Activated T-helper 17 cell treated with anti-CD3 and anti-CD28 coated beads, Interleukin-2, amount 50 U/mL, for 72 hours (primary cell): ENCODE data around the gene MYCBPAP. TPM values are rescaled to one million over a fixed set of nuclear protein-coding genes. Genes with fewer than 3 reads are reported as not detected.

Source experiments
- ATAC-seq: fragments of 150-1000 bp; cut with Tn5 transposase; replicated peaks from 2 replicates; pipeline ENCODE4 v1.10.0; 2021; ENCODE audit warnings: mild to moderate bottlenecking, moderate library complexity
- H3K27ac Mint-ChIP-seq: one replicate; pipeline ENCODE4 v1.8.0; 2022; ENCODE audit warnings: mixed read lengths
- H3K27me3 Mint-ChIP-seq: one replicate; pipeline ENCODE4 v1.8.0; 2022; ENCODE audit warnings: mixed read lengths
- H3K36me3 Mint-ChIP-seq: one replicate; pipeline ENCODE4 v1.8.0; 2022; ENCODE audit warnings: low read depth, mild to moderate bottlenecking, mixed read lengths
- H3K4me1 Mint-ChIP-seq: one replicate; pipeline ENCODE4 v1.8.0; 2022; ENCODE audit warnings: mixed read lengths
- H3K4me3 Mint-ChIP-seq: one replicate; pipeline ENCODE4 v1.8.0; 2022; ENCODE audit warnings: mild to moderate bottlenecking, mixed read lengths
- H3K9me3 Mint-ChIP-seq: one replicate; pipeline ENCODE4 v1.8.0; 2022; ENCODE audit warnings: mixed read lengths
- total RNA-seq, 2 donors: library from RNA; stranded (reverse); gene quantifications; one replicate each; pipeline ENCODE4 v1.2.3, GENCODE V29; 2022

MYCBPAP gene
- total RNA-seq, 2 donors from 2014 or later, result 2.1 to 3.2 TPM

- Mint-ChIP-seq H3K27ac (no peak overlapping the region), H3K4me1 (peaks cover 21% of the 10 kb centered on the region), H3K27me3 (no peaks in the 10 kb centered on the region), H3K36me3 (no peaks in the 10 kb centered on the region), H3K9me3 (no peaks in the 10 kb centered on the region), H3K4me3 (no peak overlapping the region)
- ATAC-seq, result no peak
These were observed 6.1 kb downstream of the MYCBPAP start for GRCh38 chr17:50514388-50514787.

- no peak overlapping the region for H3K27ac Mint-ChIP-seq
- ATAC-seq, result no peak
- H3K27me3 Mint-ChIP-seq, result no peaks in the 10 kb centered on the region
- H3K9me3 Mint-ChIP-seq, result no peaks in the 10 kb centered on the region
- peaks cover 21% of the 10 kb centered on the region for H3K4me1 Mint-ChIP-seq
- no peak overlapping the region for H3K4me3 Mint-ChIP-seq
- no peaks in the 10 kb centered on the region for H3K36me3 Mint-ChIP-seq
These were observed 6.9 kb downstream of the MYCBPAP start for GRCh38 chr17:50514936-50515702.

- no peak for ATAC-seq
- Mint-ChIP-seq H3K36me3 (no peaks in the 10 kb centered on the region), H3K4me1 (peaks cover 9% of the 10 kb centered on the region), H3K9me3 (no peaks in the 10 kb centered on the region), H3K27ac (peak overlapping the region; percentile 26), H3K27me3 (no peaks in the 10 kb centered on the region), H3K4me3 (no peak overlapping the region)
These were observed 8.8 kb downstream of the MYCBPAP start for GRCh38 chr17:50517011-50517410.

GRCh38 chr17:50517504-50518383, 9.5 kb downstream of the MYCBPAP start:
- Mint-ChIP-seq H3K4me1 (peaks cover 9% of the 10 kb centered on the region), H3K27me3 (no peaks in the 10 kb centered on the region), H3K9me3 (no peaks in the 10 kb centered on the region), H3K36me3 (no peaks in the 10 kb centered on the region), H3K27ac (peak overlapping the region; percentile 26), H3K4me3 (no peak overlapping the region)
- ATAC-seq, result no peak

GRCh38 chr17:50518384-50519023, 10.3 kb downstream of the MYCBPAP start:
- H3K36me3 Mint-ChIP-seq, result no peaks in the 10 kb centered on the region
- H3K4me1 Mint-ChIP-seq, result peaks cover 9% of the 10 kb centered on the region
- no peak for ATAC-seq
- H3K4me3 Mint-ChIP-seq, result no peak overlapping the region
- no peak overlapping the region for H3K27ac Mint-ChIP-seq
- no peaks in the 10 kb centered on the region for H3K9me3 Mint-ChIP-seq
- no peaks in the 10 kb centered on the region for H3K27me3 Mint-ChIP-seq

- no peak overlapping the region for H3K27ac Mint-ChIP-seq
- H3K4me3 Mint-ChIP-seq, result no peak overlapping the region
- H3K9me3 Mint-ChIP-seq, result no peaks in the 10 kb centered on the region
These were observed 11.0 kb downstream of the MYCBPAP start for GRCh38 chr17:50519141-50519834.

GRCh38 chr17:50520483-50520882, 12.2 kb downstream of the MYCBPAP start:
- Mint-ChIP-seq H3K36me3 (no peaks in the 10 kb centered on the region), H3K9me3 (no peaks in the 10 kb centered on the region), H3K4me1 (peaks cover 9% of the 10 kb centered on the region), H3K27ac (no peak overlapping the region), H3K4me3 (no peak overlapping the region), H3K27me3 (no peaks in the 10 kb centered on the region)
- ATAC-seq, result no peak

More at GRCh38 chr17:50519141-50519834, 11.0 kb downstream of the MYCBPAP start:
- no peak for ATAC-seq
- Mint-ChIP-seq H3K4me1 (peaks cover 9% of the 10 kb centered on the region), H3K36me3 (no peaks in the 10 kb centered on the region), H3K27me3 (no peaks in the 10 kb centered on the region)

- H3K27me3 Mint-ChIP-seq, result no peaks in the 10 kb centered on the region
- no peaks in the 10 kb centered on the region for H3K36me3 Mint-ChIP-seq
- no peak for ATAC-seq
- H3K9me3 Mint-ChIP-seq, result no peaks in the 10 kb centered on the region
- peaks cover 9% of the 10 kb centered on the region for H3K4me1 Mint-ChIP-seq
- no peak overlapping the region for H3K4me3 Mint-ChIP-seq
- no peak overlapping the region for H3K27ac Mint-ChIP-seq
These were observed 13.3 kb downstream of the MYCBPAP start for GRCh38 chr17:50521514-50521913.

GRCh38 chr17:50522766-50523165, 14.5 kb downstream of the MYCBPAP start:
- Mint-ChIP-seq H3K36me3 (no peaks in the 10 kb centered on the region), H3K27me3 (no peaks in the 10 kb centered on the region), H3K4me3 (no peak overlapping the region), H3K27ac (no peak overlapping the region), H3K4me1 (no peaks in the 10 kb centered on the region), H3K9me3 (no peaks in the 10 kb centered on the region)
- no peak for ATAC-seq

GRCh38 chr17:50523208-50523607, 15.0 kb downstream of the MYCBPAP start:
- H3K36me3 Mint-ChIP-seq, result no peaks in the 10 kb centered on the region
- H3K9me3 Mint-ChIP-seq, result no peaks in the 10 kb centered on the region
- no peak overlapping the region for H3K27ac Mint-ChIP-seq
- H3K27me3 Mint-ChIP-seq, result no peaks in the 10 kb centered on the region
- no peak for ATAC-seq
- no peak overlapping the region for H3K4me3 Mint-ChIP-seq
- H3K4me1 Mint-ChIP-seq, result no peaks in the 10 kb centered on the region

- no peak overlapping the region for H3K4me3 Mint-ChIP-seq
- H3K27me3 Mint-ChIP-seq, result peaks cover 13% of the 10 kb centered on the region
- no peaks in the 10 kb centered on the region for H3K9me3 Mint-ChIP-seq
- H3K27ac Mint-ChIP-seq, result no peak overlapping the region
- H3K36me3 Mint-ChIP-seq, result no peaks in the 10 kb centered on the region
- no peak for ATAC-seq
- H3K4me1 Mint-ChIP-seq, result no peaks in the 10 kb centered on the region
These were observed 16.6 kb downstream of the MYCBPAP start for GRCh38 chr17:50524838-50525237.

GRCh38 chr17:50527155-50527762, 19.0 kb downstream of the MYCBPAP start:
- H3K9me3 Mint-ChIP-seq, result no peaks in the 10 kb centered on the region

GRCh38 chr17:50527949-50528474, 19.8 kb downstream of the MYCBPAP start:
- H3K9me3 Mint-ChIP-seq, result no peaks in the 10 kb centered on the region
- ATAC-seq, result no peak
- H3K27me3 Mint-ChIP-seq, result peaks cover 30% of the 10 kb centered on the region
- H3K4me1 Mint-ChIP-seq, result no peaks in the 10 kb centered on the region
- H3K27ac Mint-ChIP-seq, result no peak overlapping the region
- no peak overlapping the region for H3K4me3 Mint-ChIP-seq
- no peaks in the 10 kb centered on the region for H3K36me3 Mint-ChIP-seq

More at GRCh38 chr17:50527155-50527762, 19.0 kb downstream of the MYCBPAP start:
- no peak for ATAC-seq
- no peaks in the 10 kb centered on the region for H3K4me1 Mint-ChIP-seq
- H3K27me3 Mint-ChIP-seq, result peaks cover 30% of the 10 kb centered on the region
- no peaks in the 10 kb centered on the region for H3K36me3 Mint-ChIP-seq
- H3K4me3 Mint-ChIP-seq, result no peak overlapping the region
- no peak overlapping the region for H3K27ac Mint-ChIP-seq
